ENCODE results near the gene ATP4B.

- TF ChIP-seq EZH2 (IDR thresholded peaks at IDR 0.05; ENCODE audit: insufficient read depth, poor library complexity, severe bottlenecking) (no peak), EZH2phosphoT487 (IDR thresholded peaks at IDR 0.05; ENCODE audit: insufficient read depth, low read depth) (no peak)
Measured at GRCh38 chr13:113666951-113667701, 9.1 kb upstream of the ATP4B start, which contains the start of gene GRK1.

Measured in GM23248 (cell line).